GM12878 (cell line): Measurements from ENCODE around the gene HIVEP3. TPM values are rescaled to one million over a fixed set of nuclear protein-coding genes. Genes with fewer than 3 reads are reported as not detected.

Experiments used
- ATAC-seq: fragments of 200-7000 bp; cut with Tn5 transposase; 3 replicates; pipeline ENCODE4 v1.9.1; 2020; ENCODE audit warnings: mild to moderate bottlenecking, moderate library complexity
- BruUV-seq: library from RNA; stranded (reverse); fragments of 400-500 nt; replicated peaks from 2 replicates; lab custom pipeline; 2021; lab: Mats Ljungman, UMichigan
- CTCF ChIA-PET: fragments of 300-600 bp; sonication (Branson Sonifier 250); formaldehyde crosslinking; extraction: SDS; loops from one replicate; lab custom pipeline; 2021; ENCODE audit warnings: inconsistent platforms; lab: Yijun Ruan, JAX
- POLR2A ChIA-PET: fragments of 350-600 bp; formaldehyde crosslinking; extraction: SDS; loops from one replicate; lab custom pipeline; 2021; ENCODE audit warnings: inconsistent platforms; lab: Charles Lee
- RAD21 ChIA-PET: fragments of 300-600 bp; sonication (Branson Sonifier 250); formaldehyde crosslinking; loops from one replicate; lab custom pipeline; 2023; ENCODE audit warnings: antibody characterized with exemption; ENCODE audit not compliant: unreplicated experiment; lab: Charles Lee
- SMC1A ChIA-PET: fragments of 300-600 bp; sonication (Branson Sonifier 250); formaldehyde crosslinking; loops from one replicate; lab custom pipeline; 2023; ENCODE audit not compliant: unreplicated experiment, uncharacterized antibody; lab: Charles Lee
- DNase-seq: peaks from one replicate; pipeline ENCODE4 v3.0.0-alpha.2; 2011; ENCODE audit warnings: low read depth, low spot score
- FAIRE-seq: peaks from 3 replicates; lab custom pipeline; 2011; peaks lifted over from hg19 to GRCh38; lab: Jason Lieb, UNC
- H2AFZ ChIP-seq: 2 replicates; pipeline ENCODE4 v1.6.0; 2011; ENCODE audit warnings: low read depth, low read length, control low read depth; ENCODE audit not compliant: control insufficient read depth
- H3K27ac ChIP-seq: 2 replicates; pipeline ENCODE4 v1.5.1; 2011; ENCODE audit warnings: control low read depth; ENCODE audit not compliant: control insufficient read depth, insufficient read depth
- H3K27me3 ChIP-seq, 2 experiments: replicated peaks in 1 of 2; 2 replicates each; pipeline versions ENCODE4 v1.6.0 to v1.6.1; 2011; ENCODE audit warnings: low read length in 1 of 2; ENCODE audit not compliant: control insufficient read depth in 2 of 2, insufficient read depth in 2 of 2
- H3K36me3 ChIP-seq, 2 experiments: 2 replicates each; pipeline ENCODE4 v1.5.1; 2011; ENCODE audit warnings: low read length in 1 of 2; ENCODE audit not compliant: control insufficient read depth in 2 of 2, insufficient read depth in 2 of 2
- H3K4me1 ChIP-seq: 2 replicates; pipeline ENCODE4 v1.6.1; 2011; ENCODE audit warnings: mild to moderate bottlenecking, low read length, moderate library complexity, mixed read lengths; ENCODE audit not compliant: control insufficient read depth, insufficient read depth
- H3K4me2 ChIP-seq: 2 replicates; pipeline ENCODE4 v1.6.0; 2011; ENCODE audit warnings: control low read depth; ENCODE audit not compliant: control insufficient read depth, insufficient read depth
- H3K4me3 ChIP-seq: fragments of 200-600 bp; sonication (generic); 2 replicates; pipeline ENCODE4 v1.5.1; 2016
- H3K79me2 ChIP-seq: 2 replicates; pipeline ENCODE4 v1.6.0; 2011; ENCODE audit warnings: low read length; ENCODE audit not compliant: control insufficient read depth, insufficient read depth
- H3K9ac ChIP-seq: 2 replicates; pipeline ENCODE4 v1.8.0; 2011; ENCODE audit warnings: low read length, control low read depth, mixed read lengths; ENCODE audit not compliant: control insufficient read depth, insufficient read depth
- H3K9me3 ChIP-seq: replicated peaks from 3 replicates; pipeline ENCODE4 v1.5.1; 2011; ENCODE audit warnings: mild to moderate bottlenecking, low read length; ENCODE audit not compliant: control insufficient read depth, insufficient read depth
- H4K20me1 ChIP-seq: 2 replicates; pipeline ENCODE4 v1.6.0; 2011; ENCODE audit not compliant: control insufficient read depth, insufficient read depth
- CTCF ChIP-seq, 3 experiments: IDR thresholded peaks in 2 of 3; conservative IDR thresholded peaks in 1 of 3; 2 replicates each; pipeline ENCODE4 v1.5.1; 2011; ENCODE audit warnings: low read depth in 3 of 3, low read length in 3 of 3, mild to moderate bottlenecking in 3 of 3, control low read depth in 2 of 3, moderate library complexity in 2 of 3, inconsistent platforms in 1 of 3, mixed read lengths in 1 of 3; ENCODE audit not compliant: control insufficient read depth in 2 of 3, insufficient read depth in 1 of 3; ENCODE audit errors: extremely low read depth in 1 of 3
- EZH2 ChIP-seq: IDR thresholded peaks from 2 replicates; pipeline ENCODE4 v1.6.1; 2012; ENCODE audit warnings: low read depth, mild to moderate bottlenecking, control low read depth, inconsistent platforms, low read length, borderline replicate concordance; ENCODE audit not compliant: control insufficient read depth
- FOXK2 ChIP-seq: fragments of 450-650 bp; IDR thresholded peaks from 2 replicates; pipeline ENCODE4 v1.6.1; 2017; ENCODE audit warnings: mild to moderate bottlenecking, moderate library complexity
- HSF1 ChIP-seq: fragments of 150-350 bp; IDR thresholded peaks from 2 replicates; pipeline ENCODE4 v1.6.1; 2014; ENCODE audit warnings: mild to moderate bottlenecking, low read depth, low read length
- MLLT1 ChIP-seq: fragments of 450-650 bp; IDR thresholded peaks from 2 replicates; pipeline ENCODE4 v1.6.1; 2016; ENCODE audit warnings: mild to moderate bottlenecking
- NFYA ChIP-seq: IDR thresholded peaks from 2 replicates; pipeline ENCODE4 v1.6.1; 2011; ENCODE audit warnings: low read depth, mild to moderate bottlenecking, low read length, improper control_type of control experiment, borderline replicate concordance
- NRF1 ChIP-seq: conservative IDR thresholded peaks from 2 replicates; pipeline ENCODE4 v1.6.1; 2011; ENCODE audit warnings: mild to moderate bottlenecking, low read depth, low read length, improper control_type of control experiment
- POLR2A ChIP-seq: IDR thresholded peaks from 2 replicates; pipeline ENCODE4 v1.6.1; 2011; ENCODE audit warnings: low read depth, mild to moderate bottlenecking, low read length
- POLR2AphosphoS5 ChIP-seq: IDR thresholded peaks from 2 replicates; pipeline ENCODE4 v1.6.1; 2011; ENCODE audit warnings: mild to moderate bottlenecking, low read length, inconsistent platforms
- RFX5 ChIP-seq: IDR thresholded peaks from 2 replicates; pipeline ENCODE4 v1.6.1; 2011; ENCODE audit warnings: low read depth, low read length, improper control_type of control experiment
- TCF12 ChIP-seq: IDR thresholded peaks from 2 replicates; pipeline ENCODE4 v1.6.1; 2011; ENCODE audit warnings: low read depth, mild to moderate bottlenecking, low read length
- USF2 ChIP-seq: IDR thresholded peaks from 2 replicates; pipeline ENCODE4 v1.6.1; 2011; ENCODE audit warnings: low read depth, low read length, improper control_type of control experiment, borderline replicate concordance
- YY1 ChIP-seq: IDR thresholded peaks from 2 replicates; pipeline ENCODE4 v1.6.1; 2011; ENCODE audit warnings: low read depth, mild to moderate bottlenecking, low read length
- ZNF24 ChIP-seq: fragments of 450-650 bp; IDR thresholded peaks from 2 replicates; pipeline ENCODE4 v1.6.1; 2017; ENCODE audit warnings: antibody characterized with exemption, mild to moderate bottlenecking
- WGBS: methylation state at CpG from one replicate; pipeline ENCODE4 v1.1.6; 2016; ENCODE audit warnings: low lambda C conversion rate; ENCODE audit not compliant: insufficient replicate concordance, insufficient coverage; ENCODE audit errors: missing lambda C conversion rate; 5-methylcytosine and 5-hydroxymethylcytosine counted together
- in situ Hi-C: fragments of 300-500 bp; cut with MboI; formaldehyde crosslinking; loops from 9 replicates; pipeline ENCODE4 v1.14.3; 2018; ENCODE audit warnings: mixed read lengths
- intact Hi-C: fragments of 100-400 bp; cut with micrococcal nuclease; formaldehyde crosslinking; loops from one replicate; pipeline ENCODE4 v1.14.2; 2022; ENCODE audit not compliant: unreplicated experiment
- polyA plus RNA-seq, 11 experiments: library from polyadenylated mRNA; depleted of rRNA in 4 of 11; unstranded in 6 of 11; stranded (reverse) in 5 of 11; fragments of >200 nt; fragmentation: Nextera tagmentation in 4 of 11; fragmentation: Illumina TruSeq in 1 of 11; extraction: Ambion mirVana in 4 of 11; extraction: Trizol in 1 of 11; gene quantifications; 1 replicate in 1 of 11; 2 replicates in 10 of 11; pipeline versions ENCODE4 v1.2.1 to v1.2.3, GENCODE V29; 2011 to 2016; ENCODE audit warnings: inconsistent platforms in 2 of 11, missing spikeins in 2 of 11, low read depth in 1 of 11
- total RNA-seq, 4 experiments: library from RNA; depleted of rRNA in 3 of 4; stranded (reverse); fragments of >200 nt in 3 of 4; fragmentation: Illumina TruSeq in 1 of 4; extraction: Trizol in 1 of 4; gene quantifications; 2 replicates each; pipeline versions ENCODE4 v1.2.1 to v1.2.3, GENCODE V29; 2013 to 2021

The HIVEP3 gene
- total and polyA plus RNA-seq, 10 of the 15 experiments (the other 5 are each of a cell fraction or from before 2014, with no cell fraction given): 1.8 to 13.6 (median 3.8) TPM

GRCh38 chr1:41560931-41561330 is 357.8 kb downstream of the HIVEP3 start:
- POLR2A ChIA-PET: no interaction called here
- SMC1A ChIA-PET: no interaction called here
- BruUV-seq: no TSS peak
- no peak overlapping the region for H3K4me2 ChIP-seq
- in situ Hi-C loops (no loop called here), intact Hi-C loops (no loop called here)
- CTCF ChIA-PET: interaction anchor here (0.9 to 1.8 kb wide), 3 partner anchors 13 to 75 kb away, joined by 3 to 10 read pairs (median 5); no protein-coding TSS in a partner anchor
- RAD21 ChIA-PET: no interaction called here
- H3K4me1 ChIP-seq: no peaks in the 10 kb centered on the region
- no peak overlapping the region for H2AFZ ChIP-seq
- DNase-seq: no peak
- FAIRE-seq: no peak
- ATAC-seq: no peak
- peaks cover 1% of the 10 kb centered on the region; the same call in 2 of the 3 replicates for H3K9me3 ChIP-seq
- WGBS: 50% methylated on average over 1 of the region's 1 CpG
- H3K9ac ChIP-seq: no peak overlapping the region
- no peak overlapping the region for H3K27ac ChIP-seq
- no peak overlapping the region for H3K4me3 ChIP-seq
- TF ChIP-seq RFX5 (no peak), NRF1 (no peak), NFYA (no peak), HSF1 (no peak), EZH2 (no peak), TCF12 (no peak), YY1 (no peak), FOXK2 (no peak), CTCF (IDR thresholded peaks at IDR 0.05 in 2 of 3, conservative IDR thresholded peaks at IDR 0.05 in 1 of 3; ENCODE audit: control insufficient read depth in 2 of 3, extremely low read depth in 1 of 3, insufficient read depth in 1 of 3, low read depth in 3 of 3, low read length in 3 of 3) (no peak), POLR2A (no peak), MLLT1 (no peak), POLR2AphosphoS5 (no peak), ZNF24 (no peak), USF2 (no peak)
- no peaks in the 10 kb centered on the region; a peak in 3 of 4 replicates for H3K36me3 ChIP-seq
- no peaks in the 10 kb centered on the region for H3K79me2 ChIP-seq
- H4K20me1 ChIP-seq: no peaks in the 10 kb centered on the region
- H3K27me3 ChIP-seq: no peaks in the 10 kb centered on the region
